Measurements from ENCODE around the gene ATAD3C.
"Not testable (repeated sequence)": the region's sequence is repeated elsewhere in the genome, so short reads cannot be mapped to it uniquely, and the experiment has no call there.

The ATAD3C gene

DNA sequence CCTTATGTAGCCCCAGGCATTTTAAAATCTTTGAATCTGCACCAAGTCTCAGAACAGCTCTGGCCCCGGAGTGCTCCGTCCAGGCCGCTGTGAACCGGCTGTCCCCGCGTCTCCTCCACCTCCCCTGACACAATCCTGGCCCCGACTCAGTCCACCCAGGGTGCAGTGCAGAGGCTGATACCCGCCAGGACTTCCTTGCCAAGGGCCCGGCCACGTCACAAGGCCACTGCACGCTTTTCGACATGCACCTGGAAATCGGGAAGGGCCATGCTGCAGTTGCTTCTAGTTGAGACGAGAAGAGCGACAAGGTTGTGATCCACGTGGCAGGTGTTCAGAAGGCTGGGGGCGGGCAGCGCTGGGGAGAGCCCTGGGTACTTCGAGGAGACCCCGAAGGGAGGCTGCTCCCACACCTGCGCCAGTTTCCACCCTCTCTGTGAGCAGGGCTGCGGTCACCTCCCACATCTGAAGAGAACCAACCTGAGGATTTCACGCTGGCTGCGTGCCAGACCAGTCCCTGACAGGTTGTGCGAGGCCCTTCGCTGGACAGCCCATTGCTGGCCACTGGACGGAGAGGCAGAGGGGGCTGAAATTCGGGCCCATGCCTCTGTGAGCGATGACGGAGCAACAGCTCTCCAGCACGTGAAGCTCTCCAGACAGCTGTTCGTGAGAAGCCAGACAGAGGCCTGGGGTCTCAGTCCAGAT lies 7.3 kb upstream of the ATAD3C start:
- H3K9me3 ChIP-seq (ENCODE audit: control insufficient read depth, insufficient read depth, low read depth, low read length): no peaks in the 10 kb centered on the region
- H3K36me3 ChIP-seq (ENCODE audit: control insufficient read depth in 2 of 2, insufficient read depth in 1 of 2, low read length in 2 of 2): peaks cover 0 to 9% of the 10 kb centered on the region in 2 experiments; a peak in 1 of 3 replicates
- no peak overlapping the region for H3K4me3 ChIP-seq (ENCODE audit: low read depth, low read length)
- H3K27ac ChIP-seq (ENCODE audit: extremely low read depth, low read depth, low read length): no peak overlapping the region
- ChIA-PET POLR2A (interaction anchor here (0.7 to 2.0 kb wide), 2 partner anchors 42 to 44 kb away, joined by 3 to 4 read pairs; partner anchors contain the start of gene CCNL2), CTCF (interaction anchor here (0.6 to 2.9 kb wide), 7 partner anchors 13 to 72 kb away, joined by 3 to 14 read pairs (median 5); a partner anchor contains a TSS)
- TF ChIP-seq ZNF341 (tag by site-specific recombination; IDR thresholded peaks at IDR 0.05; ENCODE audit: low read depth) (peak; percentile 55; the same call in 1 of the 2 replicates), ZNF221 (tag by site-specific recombination; IDR thresholded peaks at IDR 0.05; ENCODE audit: borderline replicate concordance) (no peak), EGR2 (tag by site-specific recombination; IDR thresholded peaks at IDR 0.05; ENCODE audit: low read depth) (no peak), ZNF707 (tag by site-specific recombination; IDR thresholded peaks at IDR 0.05) (no peak), ZNF510 (tag by site-specific recombination; IDR thresholded peaks at IDR 0.05; ENCODE audit: insufficient replicate concordance) (no peak)
- H3K4me1 ChIP-seq (ENCODE audit: control insufficient read depth, insufficient read depth, low read length): no peaks in the 10 kb centered on the region

DNA sequence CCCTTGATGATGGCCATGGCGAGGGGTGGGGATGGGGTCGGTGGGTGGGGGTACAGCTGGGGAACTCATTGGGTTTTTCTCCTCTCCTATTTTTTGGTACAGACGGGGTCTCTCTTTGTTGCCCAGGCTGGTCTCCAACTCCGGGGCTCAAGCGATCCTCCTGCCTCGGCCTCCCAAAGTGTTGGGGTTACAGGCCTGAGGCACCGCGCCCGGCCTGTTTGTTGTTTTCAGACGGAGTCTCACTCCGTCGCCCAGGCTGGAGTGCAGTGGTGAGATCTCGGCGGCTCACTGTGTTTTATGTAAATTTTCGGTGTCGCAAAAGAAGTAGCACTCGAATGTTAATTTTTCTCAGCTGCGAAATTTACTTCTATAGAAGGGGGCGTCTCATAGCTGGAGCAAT lies 2.9 kb upstream of the ATAD3C start:
- H3K9me3 ChIP-seq (ENCODE audit: control insufficient read depth, insufficient read depth, low read depth, low read length); CTCF ChIA-PET; H3K4me3 ChIP-seq (ENCODE audit: low read depth, low read length); H3K36me3 ChIP-seq (ENCODE audit: control insufficient read depth in 2 of 2, insufficient read depth in 1 of 2, low read length in 2 of 2); H3K4me1 ChIP-seq (ENCODE audit: control insufficient read depth, insufficient read depth, low read length); H3K27ac ChIP-seq (ENCODE audit: extremely low read depth, low read depth, low read length): not testable (repeated sequence)
- POLR2A ChIA-PET: interaction anchor here (0.7 kb wide), 1 partner anchor 70 kb away, joined by 4 read pairs; no protein-coding TSS in a partner anchor

DNA sequence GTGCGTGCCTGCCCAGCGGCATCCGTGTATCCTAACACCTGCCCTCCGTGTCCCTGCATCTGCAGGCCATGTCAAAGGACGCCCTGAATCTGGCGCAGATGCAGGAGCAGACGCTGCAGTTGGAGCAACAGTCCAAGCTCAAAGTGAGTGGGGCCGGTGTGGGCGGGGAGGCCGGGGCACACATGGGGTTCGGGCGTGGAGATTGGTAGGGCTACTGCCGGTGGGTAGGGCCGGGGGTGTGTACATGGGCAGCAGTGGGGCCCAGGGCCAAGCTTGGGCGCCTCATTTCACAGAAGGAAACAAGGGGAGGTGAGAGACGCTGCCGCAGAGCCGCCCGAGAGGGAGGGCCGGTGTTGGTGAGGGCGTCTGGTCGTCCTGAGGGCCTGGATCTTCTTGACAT lies 1.1 kb downstream of the ATAD3C start:
- TF ChIP-seq EGR2 (tag by site-specific recombination; IDR thresholded peaks at IDR 0.05; ENCODE audit: low read depth): peak; percentile 37
- TF ChIP-seq ZNF157 (tag by site-specific recombination; IDR thresholded peaks at IDR 0.05): peak; percentile 63
- TF ChIP-seq ZFHX2 (tag by site-specific recombination; conservative IDR thresholded peaks at IDR 0.05): peak; percentile 25; the same call in 1 of the 2 replicates
- H3K27ac ChIP-seq (ENCODE audit: extremely low read depth, low read depth, low read length); POLR2A ChIA-PET; H3K4me3 ChIP-seq (ENCODE audit: low read depth, low read length); H3K4me1 ChIP-seq (ENCODE audit: control insufficient read depth, insufficient read depth, low read length); H3K9me3 ChIP-seq (ENCODE audit: control insufficient read depth, insufficient read depth, low read depth, low read length); H3K36me3 ChIP-seq (ENCODE audit: control insufficient read depth in 2 of 2, insufficient read depth in 1 of 2, low read length in 2 of 2): not testable (repeated sequence)
- CTCF ChIA-PET: interaction anchor here (0.6 kb wide), 1 partner anchor 48 kb away, joined by 3 read pairs; no protein-coding TSS in a partner anchor

DNA sequence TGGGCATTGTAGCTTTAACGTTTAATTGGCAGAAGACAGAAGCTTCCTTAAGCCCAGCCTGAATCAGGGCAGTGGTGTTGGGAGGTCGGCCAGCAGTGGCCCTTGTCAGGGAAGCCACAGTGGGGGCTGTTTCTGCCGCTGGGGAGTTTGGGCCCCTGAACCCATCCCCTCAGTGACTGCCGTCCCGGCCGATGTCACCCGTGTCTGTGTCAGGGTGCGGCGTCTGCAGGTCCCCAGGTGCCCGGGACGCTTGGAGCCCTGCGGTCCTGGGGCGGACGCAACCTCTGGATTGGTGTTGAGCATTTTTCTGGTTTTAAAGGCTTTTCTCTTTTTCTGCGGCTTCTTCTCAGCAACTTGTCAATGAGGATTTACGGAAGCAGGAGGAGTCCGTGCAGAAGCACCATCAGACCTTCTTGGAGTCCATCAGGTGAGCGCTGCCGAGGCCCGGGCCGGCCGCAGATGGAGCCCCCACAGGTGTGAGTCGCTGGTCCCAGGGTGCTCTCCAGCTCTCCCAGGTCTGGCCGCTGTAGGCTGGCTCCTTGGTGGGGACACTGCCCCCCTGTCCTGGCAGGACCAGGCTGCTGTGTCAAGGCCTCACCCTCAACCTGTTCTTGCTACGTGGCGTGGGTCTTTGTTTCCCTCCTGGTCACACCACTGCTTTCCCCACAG lies 2.3 kb downstream of the ATAD3C start:
- TF ChIP-seq ZXDB (tag by site-specific recombination; IDR thresholded peaks at IDR 0.05) (no peak), ZNF423 (tag by site-specific recombination; IDR thresholded peaks at IDR 0.05) (no peak), ZNF585B (tag by site-specific recombination; IDR thresholded peaks at IDR 0.05) (no peak), ZNF23 (tag by site-specific recombination; IDR thresholded peaks at IDR 0.05; ENCODE audit: borderline replicate concordance) (no peak), ZEB2 (tag by site-specific recombination; IDR thresholded peaks at IDR 0.05) (no peak), ZNF530 (tag by site-specific recombination; IDR thresholded peaks at IDR 0.05; ENCODE audit: low read depth) (no peak), ZSCAN23 (tag by site-specific recombination; IDR thresholded peaks at IDR 0.05) (no peak), ZNF350 (tag by site-specific recombination; IDR thresholded peaks at IDR 0.05) (no peak), ZNF677 (tag by site-specific recombination; IDR thresholded peaks at IDR 0.05) (no peak)
- TF ChIP-seq, protein P1, sequence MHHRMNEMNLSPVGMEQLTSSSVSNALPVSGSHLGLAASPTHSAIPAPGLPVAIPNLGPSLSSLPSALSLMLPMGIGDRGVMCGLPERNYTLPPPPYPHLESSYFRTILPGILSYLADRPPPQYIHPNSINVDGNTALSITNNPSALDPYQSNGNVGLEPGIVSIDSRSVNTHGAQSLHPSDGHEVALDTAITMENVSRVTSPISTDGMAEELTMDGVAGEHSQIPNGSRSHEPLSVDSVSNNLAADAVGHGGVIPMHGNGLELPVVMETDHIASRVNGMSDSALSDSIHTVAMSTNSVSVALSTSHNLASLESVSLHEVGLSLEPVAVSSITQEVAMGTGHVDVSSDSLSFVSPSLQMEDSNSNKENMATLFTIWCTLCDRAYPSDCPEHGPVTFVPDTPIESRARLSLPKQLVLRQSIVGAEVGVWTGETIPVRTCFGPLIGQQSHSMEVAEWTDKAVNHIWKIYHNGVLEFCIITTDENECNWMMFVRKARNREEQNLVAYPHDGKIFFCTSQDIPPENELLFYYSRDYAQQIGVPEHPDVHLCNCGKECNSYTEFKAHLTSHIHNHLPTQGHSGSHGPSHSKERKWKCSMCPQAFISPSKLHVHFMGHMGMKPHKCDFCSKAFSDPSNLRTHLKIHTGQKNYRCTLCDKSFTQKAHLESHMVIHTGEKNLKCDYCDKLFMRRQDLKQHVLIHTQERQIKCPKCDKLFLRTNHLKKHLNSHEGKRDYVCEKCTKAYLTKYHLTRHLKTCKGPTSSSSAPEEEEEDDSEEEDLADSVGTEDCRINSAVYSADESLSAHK (tag by site-specific recombination; IDR thresholded peaks at IDR 0.05): no peak
- CTCF ChIA-PET: no interaction called here
- Histone ChIP-seq H3K4me1 (ENCODE audit: control insufficient read depth, insufficient read depth, low read length) (no peaks in the 10 kb centered on the region), H3K9me3 (ENCODE audit: control insufficient read depth, insufficient read depth, low read depth, low read length) (no peaks in the 10 kb centered on the region), H3K27ac (ENCODE audit: extremely low read depth, low read depth, low read length) (no peak overlapping the region), H3K36me3 (ENCODE audit: control insufficient read depth in 2 of 2, insufficient read depth in 1 of 2, low read length in 2 of 2) (no peaks in the 10 kb centered on the region), H3K4me3 (ENCODE audit: low read depth, low read length) (no peak overlapping the region)
- POLR2A ChIA-PET: no interaction called here

Measured in HEK293 (cell line).